ENCODE data around the gene PPP2R2B. TPM values are rescaled to one million over a fixed set of nuclear protein-coding genes. Genes with fewer than 3 reads are reported as not detected.
"Not testable (repeated sequence)": the region's sequence is repeated elsewhere in the genome, so short reads cannot be mapped to it uniquely, and the experiment has no call there.

The PPP2R2B gene
- total RNA-seq, 1 experiment from 2014 or later: not detected

- ATAC-seq: no peak
- H3K27ac ChIP-seq (ENCODE audit: low read length): no peak overlapping the region
- CTCF ChIA-PET: no interaction called here
Measured at GRCh38 chr5:146620031-146620668, 258.4 kb downstream of the PPP2R2B start.

GRCh38 chr5:146618434-146618833 lies 260.1 kb downstream of the PPP2R2B start:
- ATAC-seq (no peak), DNase-seq (no peak)
- Histone ChIP-seq H4K20me1 (ENCODE audit: low read length) (no peaks in the 10 kb centered on the region), H2AFZ (ENCODE audit: low read length) (no peak overlapping the region), H3K4me2 (ENCODE audit: low read length) (no peak overlapping the region), H3K9me3 (ENCODE audit: low read length) (no peaks in the 10 kb centered on the region; the same call in 1 of the 2 replicates), H3K36me3 (ENCODE audit: low read depth, low read length) (no peaks in the 10 kb centered on the region), H3K9me2 (replicated peaks; ENCODE audit: low read length) (no peaks in the 10 kb centered on the region), H3K4me3 (ENCODE audit: low read length) (no peak overlapping the region), H3K4me1 (ENCODE audit: insufficient read depth, low read length) (no peaks in the 10 kb centered on the region), H3F3A (ENCODE audit: low read length, unreplicated experiment) (no peaks in the 10 kb centered on the region), H3K9ac (ENCODE audit: low read length) (no peak overlapping the region), H3K79me2 (ENCODE audit: low read length) (no peaks in the 10 kb centered on the region), H3K27me3 (ENCODE audit: low read length) (peaks cover 60% of the 10 kb centered on the region), H3K27ac (ENCODE audit: low read length) (no peak overlapping the region)
- BruUV-seq (replicated peaks): no TSS peak
- TF ChIP-seq EZH2phosphoT487 (IDR thresholded peaks at IDR 0.05; ENCODE audit: borderline replicate concordance, low read length): no peak
- no peak for TF ChIP-seq CTCF (conservative IDR thresholded peaks at IDR 0.05; ENCODE audit: low read depth, low read length)
- no peak for TF ChIP-seq EZH2 (IDR thresholded peaks at IDR 0.05; ENCODE audit: low read length, unreplicated experiment)
- intact Hi-C loops (cut with micrococcal nuclease): no loop called here
- ChIA-PET POLR2A (ENCODE audit: unreplicated experiment) (no interaction called here), CTCF (no interaction called here)

More at GRCh38 chr5:146620031-146620668, 258.4 kb downstream of the PPP2R2B start:
- BruUV-seq (replicated peaks): no TSS peak
- TF ChIP-seq CTCF (conservative IDR thresholded peaks at IDR 0.05; ENCODE audit: low read depth, low read length): no peak
- no peak for TF ChIP-seq EZH2 (IDR thresholded peaks at IDR 0.05; ENCODE audit: low read length, unreplicated experiment)
- no peaks in the 10 kb centered on the region for H3K36me3 ChIP-seq (ENCODE audit: low read depth, low read length)
- peaks cover 68% of the 10 kb centered on the region for H3K27me3 ChIP-seq (ENCODE audit: low read length)
- H3K4me1 ChIP-seq (ENCODE audit: insufficient read depth, low read length): no peaks in the 10 kb centered on the region
- DNase-seq: no peak
- H3K9me3 ChIP-seq (ENCODE audit: low read length): no peaks in the 10 kb centered on the region; the same call in 1 of the 2 replicates
- intact Hi-C loops (cut with micrococcal nuclease): no loop called here
- H3F3A ChIP-seq (ENCODE audit: low read length, unreplicated experiment): no peaks in the 10 kb centered on the region
- POLR2A ChIA-PET (ENCODE audit: unreplicated experiment): no interaction called here
- no peaks in the 10 kb centered on the region for H4K20me1 ChIP-seq (ENCODE audit: low read length)
- no peaks in the 10 kb centered on the region for H3K9me2 ChIP-seq (replicated peaks; ENCODE audit: low read length)
- no peak overlapping the region for H3K9ac ChIP-seq (ENCODE audit: low read length)
- H3K79me2 ChIP-seq (ENCODE audit: low read length): no peaks in the 10 kb centered on the region
- no peak overlapping the region for H3K4me3 ChIP-seq (ENCODE audit: low read length)
- no peak overlapping the region for H3K4me2 ChIP-seq (ENCODE audit: low read length)
- no peak overlapping the region for H2AFZ ChIP-seq (ENCODE audit: low read length)

GRCh38 chr5:146609731-146610130 lies 268.8 kb downstream of the PPP2R2B start:
- H3K4me2 ChIP-seq (ENCODE audit: low read length); BruUV-seq (replicated peaks); H3K36me3 ChIP-seq (ENCODE audit: low read depth, low read length); POLR2A ChIA-PET (ENCODE audit: unreplicated experiment); H2AFZ ChIP-seq (ENCODE audit: low read length); H3F3A ChIP-seq (ENCODE audit: low read length, unreplicated experiment); intact Hi-C loops (cut with micrococcal nuclease); H3K4me3 ChIP-seq (ENCODE audit: low read length); H3K9ac ChIP-seq (ENCODE audit: low read length); H3K9me3 ChIP-seq (ENCODE audit: low read length); H4K20me1 ChIP-seq (ENCODE audit: low read length); H3K79me2 ChIP-seq (ENCODE audit: low read length); CTCF ChIA-PET; ATAC-seq; H3K4me1 ChIP-seq (ENCODE audit: insufficient read depth, low read length); H3K27ac ChIP-seq (ENCODE audit: low read length); DNase-seq; H3K9me2 ChIP-seq (replicated peaks; ENCODE audit: low read length): not testable (repeated sequence)
- H3K27me3 ChIP-seq (ENCODE audit: low read length): peaks cover 41% of the 10 kb centered on the region

Measured in PC-3 (cell line).